Measurements from ENCODE around the gene CERS6.

CERS6 gene

GRCh38 chr2:168666339-168666738, 210.3 kb downstream of the CERS6 start (continued):
- TF ChIP-seq ZBTB11 (tag by site-specific recombination; conservative IDR thresholded peaks at IDR 0.05; ENCODE audit: low read depth) (no peak), ZNF658 (tag by site-specific recombination; IDR thresholded peaks at IDR 0.05) (no peak), SALL2 (tag by site-specific recombination; IDR thresholded peaks at IDR 0.05; ENCODE audit: borderline replicate concordance) (no peak), ZNF777 (tag by site-specific recombination; IDR thresholded peaks at IDR 0.05; ENCODE audit: borderline replicate concordance) (no peak), ZNF404 (tag by site-specific recombination; IDR thresholded peaks at IDR 0.05) (no peak), ZNF707 (tag by site-specific recombination; IDR thresholded peaks at IDR 0.05) (no peak), ZBTB49 (tag by site-specific recombination; IDR thresholded peaks at IDR 0.05; ENCODE audit: low read depth) (no peak)

GRCh38 chr2:168667156-168667555, 211.1 kb downstream of the CERS6 start:
- H3K36me3 ChIP-seq (ENCODE audit: control insufficient read depth in 2 of 2, insufficient read depth in 1 of 2, low read length in 2 of 2) = no peaks in the 10 kb centered on the region
- no peak overlapping the region for H3K27ac ChIP-seq (ENCODE audit: extremely low read depth, low read depth, low read length)
- no peaks in the 10 kb centered on the region for H3K9me3 ChIP-seq (ENCODE audit: control insufficient read depth, insufficient read depth, low read depth, low read length)
- no peak for TF ChIP-seq ZNF423 (tag by site-specific recombination; IDR thresholded peaks at IDR 0.05)
- no peak for TF ChIP-seq ZNF488 (tag by site-specific recombination; IDR thresholded peaks at IDR 0.05)
- TF ChIP-seq ZNF514 (tag by site-specific recombination; IDR thresholded peaks at IDR 0.05) = no peak
- TF ChIP-seq ZNF639 (tag by site-specific recombination; IDR thresholded peaks at IDR 0.05) = no peak
- TF ChIP-seq BCL11A (tag by site-specific recombination; IDR thresholded peaks at IDR 0.05; ENCODE audit: low read depth) = no peak
- TF ChIP-seq ZNF843 (tag by site-specific recombination; IDR thresholded peaks at IDR 0.05) = no peak
- TF ChIP-seq KLF9 (tag by site-specific recombination; IDR thresholded peaks at IDR 0.05; ENCODE audit: low read depth) = no peak
- no peak for TF ChIP-seq ZNF529 (tag by site-specific recombination; IDR thresholded peaks at IDR 0.05; ENCODE audit: insufficient replicate concordance)
- TF ChIP-seq KLF1 (tag by site-specific recombination; IDR thresholded peaks at IDR 0.05) = no peak
- TF ChIP-seq SCRT2 (tag by site-specific recombination; IDR thresholded peaks at IDR 0.05) = no peak
- no peak for TF ChIP-seq KLF16 (tag by site-specific recombination; IDR thresholded peaks at IDR 0.05)
- no peak for TF ChIP-seq ZBTB1 (tag by site-specific recombination; IDR thresholded peaks at IDR 0.05)
- no peak for TF ChIP-seq ZSCAN30 (tag by site-specific recombination; IDR thresholded peaks at IDR 0.05)
- TF ChIP-seq INSM2 (tag by site-specific recombination; IDR thresholded peaks at IDR 0.05) = no peak
- no peak for TF ChIP-seq ZNF596 (tag by site-specific recombination; IDR thresholded peaks at IDR 0.05)
- TF ChIP-seq ZBTB8A (tag by site-specific recombination; IDR thresholded peaks at IDR 0.05) = no peak
- no peak for TF ChIP-seq OSR2 (tag by site-specific recombination; IDR thresholded peaks at IDR 0.05)
- no peak for TF ChIP-seq ZNF24 (tag by site-specific recombination; IDR thresholded peaks at IDR 0.05)
- CTCF ChIA-PET = no interaction called here
- POLR2A ChIA-PET = no interaction called here
- peaks cover under 1% of the 10 kb centered on the region; the same call in 1 of the 2 replicates for H3K4me1 ChIP-seq (ENCODE audit: control insufficient read depth, insufficient read depth, low read length)
- no peak overlapping the region for H3K4me3 ChIP-seq (ENCODE audit: low read depth, low read length)
